LNCAP (cell line): ENCODE measurements around the gene ENTPD6.

Source experiments
- CTCF ChIP-seq: fragments of 450-650 bp; IDR thresholded peaks from 2 replicates; pipeline ENCODE4 v1.5.1; 2017; ENCODE audit warnings: mild to moderate bottlenecking

ENTPD6 gene

DNA sequence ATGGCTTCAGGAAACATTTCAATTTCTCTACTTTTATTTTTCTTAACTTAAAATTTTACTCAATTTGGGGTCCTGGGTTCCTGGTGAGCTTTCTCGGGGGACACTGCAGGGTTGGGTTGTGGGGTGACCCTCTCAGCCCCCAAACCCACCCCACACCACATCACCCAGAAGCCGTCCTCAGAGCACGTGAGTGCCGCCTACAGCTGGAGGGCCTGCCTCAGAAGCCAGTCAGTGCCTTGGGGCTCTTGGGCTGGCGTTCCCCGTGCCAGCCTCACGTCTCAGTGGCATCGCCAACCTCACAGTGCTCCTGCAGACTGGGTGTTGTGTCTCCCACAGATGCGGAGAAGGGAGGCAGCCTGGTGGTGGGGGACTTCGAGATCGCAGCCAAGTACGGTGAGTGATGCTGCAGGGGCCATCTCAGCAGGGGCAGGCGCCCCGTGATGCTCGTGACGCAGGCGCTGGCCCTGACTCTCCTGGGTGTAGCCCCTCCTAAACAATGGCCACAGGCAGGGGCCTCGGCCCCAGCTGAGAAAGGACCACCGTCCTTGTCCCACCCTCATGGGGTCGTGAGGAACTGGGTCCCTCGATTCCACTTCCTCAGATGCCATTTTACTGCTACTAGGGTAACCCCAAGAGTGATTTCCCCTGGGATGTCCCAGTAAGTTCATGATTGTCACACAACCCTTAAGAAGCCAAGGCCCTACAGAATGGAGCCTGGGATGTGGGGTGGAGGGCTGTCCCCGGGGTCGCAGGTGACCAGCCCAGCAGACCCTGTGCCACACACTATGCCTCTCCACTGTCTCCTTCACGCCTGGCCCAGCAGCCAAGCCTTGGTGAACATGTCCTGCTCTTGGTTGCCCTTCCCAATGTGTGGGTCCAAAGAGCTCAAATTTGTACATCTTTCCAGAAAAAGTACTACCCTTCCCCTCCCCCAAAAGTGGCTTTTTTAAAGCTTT is 28.5 kb downstream of the ENTPD6 start:
- TF ChIP-seq CTCF, result no peak

GRCh38 chr20:25224941-25225340 is 29.4 kb downstream of the ENTPD6 start:
- no peak for TF ChIP-seq CTCF

DNA sequence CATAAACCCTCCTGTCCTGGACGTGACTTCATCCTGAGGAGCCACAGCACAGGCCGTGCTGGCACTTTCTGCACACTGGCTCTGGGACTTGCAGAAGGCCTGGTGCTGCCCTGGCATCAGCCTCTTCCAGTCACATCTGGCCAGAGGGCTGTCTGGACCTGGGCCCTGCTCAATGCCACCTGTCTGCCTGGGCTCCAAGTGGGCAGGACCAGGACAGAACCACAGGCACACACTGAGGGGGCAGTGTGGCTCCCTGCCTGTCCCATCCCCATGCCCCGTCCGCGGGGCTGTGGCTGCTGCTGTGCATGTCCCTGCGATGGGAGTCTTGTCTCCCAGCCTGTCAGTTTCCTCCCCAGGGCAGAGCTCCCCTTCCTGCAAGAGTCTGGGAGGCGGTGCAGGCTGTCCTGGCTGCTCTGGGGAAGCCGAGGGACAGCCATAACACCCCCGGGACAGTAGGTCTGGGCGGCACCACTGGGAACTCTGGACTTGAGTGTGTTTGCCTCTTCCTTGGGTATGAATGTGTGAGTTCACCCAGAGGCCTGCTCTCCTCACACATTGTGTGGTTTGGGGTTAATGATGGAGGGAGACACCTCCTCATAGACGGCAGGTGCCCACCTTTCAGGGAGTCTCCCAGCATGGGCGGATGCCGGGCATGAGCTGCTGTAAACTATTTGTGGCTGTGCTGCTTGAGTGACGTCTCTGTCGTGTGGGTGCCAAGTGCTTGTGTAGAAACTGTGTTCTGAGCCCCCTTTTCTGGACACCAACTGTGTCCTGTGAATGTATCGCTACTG is 30.3 kb downstream of the ENTPD6 start:
- no peak for TF ChIP-seq CTCF

DNA sequence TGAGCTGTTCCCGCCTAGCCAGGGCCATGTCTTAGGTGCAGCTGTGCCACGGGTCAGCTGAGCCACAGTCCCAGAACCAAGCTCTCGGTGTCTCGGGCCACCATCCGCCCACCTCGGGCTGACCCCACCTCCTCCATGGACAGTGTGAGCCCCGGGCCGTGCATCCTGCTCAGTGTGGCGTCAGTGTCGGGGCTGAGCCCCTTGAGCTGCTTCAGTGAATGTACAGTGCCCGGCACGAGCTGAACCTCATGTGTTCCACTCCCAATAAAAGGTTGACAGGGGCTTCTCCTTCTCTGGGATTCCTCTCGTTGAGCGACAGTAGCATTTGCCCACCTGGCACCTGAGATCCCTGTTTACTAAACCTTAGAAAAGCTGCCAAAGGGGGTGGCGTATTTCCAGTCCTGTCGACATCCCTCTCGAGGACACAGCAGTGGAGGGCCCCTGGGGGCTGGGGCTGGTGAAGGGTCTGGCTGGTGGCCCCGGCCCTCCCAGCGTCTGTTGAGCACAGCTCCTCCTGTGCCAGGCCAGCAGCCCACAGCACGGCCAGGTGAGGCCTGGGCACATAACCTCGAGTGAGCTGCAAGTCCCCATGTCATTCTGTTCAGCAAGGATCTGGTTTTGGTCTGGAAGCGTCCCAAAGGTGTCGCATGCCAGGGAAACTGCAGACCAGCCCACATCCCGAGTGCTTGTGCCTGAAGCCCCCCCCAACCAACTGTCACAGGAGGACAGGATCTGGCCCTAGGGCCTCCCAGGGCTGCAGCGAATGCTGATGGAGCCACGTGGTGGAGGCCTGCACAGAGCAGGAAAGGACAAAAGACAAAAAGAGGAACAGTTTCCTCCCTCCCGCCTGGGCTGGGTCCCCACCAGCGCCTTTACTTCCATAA is 31.2 kb downstream of the ENTPD6 start:
- TF ChIP-seq CTCF, result no peak

GRCh38 chr20:25227317-25227831 is 31.9 kb downstream of the ENTPD6 start:
- no peak for TF ChIP-seq CTCF

DNA sequence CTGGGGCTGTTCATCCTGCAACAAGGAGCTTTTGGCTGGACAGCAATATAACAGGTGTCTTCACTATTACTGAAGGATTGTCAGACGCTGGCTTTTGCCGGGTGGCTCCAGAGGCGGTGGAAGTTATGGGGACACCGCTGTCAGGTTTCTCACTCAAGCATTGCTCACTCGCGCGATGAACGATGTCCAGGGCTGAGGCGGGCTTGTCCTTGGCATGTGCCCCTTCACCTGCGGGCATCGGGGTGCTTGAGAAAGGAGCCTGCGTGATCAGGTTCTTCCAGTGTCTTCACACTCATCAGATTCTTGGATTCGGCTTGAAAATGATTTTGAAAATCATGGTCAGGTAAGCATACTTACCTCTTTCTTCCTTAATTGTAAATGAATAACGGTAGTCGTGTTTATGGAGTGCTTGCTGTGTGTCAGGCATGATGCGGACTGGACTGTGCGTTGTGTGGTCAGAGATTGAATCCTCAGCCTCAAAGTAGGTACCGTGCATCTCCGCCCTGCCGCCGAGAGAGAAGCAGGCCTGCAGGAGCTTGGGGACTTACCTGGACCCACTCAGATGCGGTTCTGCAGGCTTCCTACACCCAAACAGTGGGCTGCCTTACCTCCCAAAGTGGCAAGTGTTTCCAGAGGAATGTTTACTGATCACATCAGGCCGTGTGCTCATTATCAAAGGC is 34.1 kb downstream of the ENTPD6 start:
- TF ChIP-seq CTCF, result no peak
